ENCODE data around the gene INSC.

GRCh38 chr11:15091175-15091574 is 23.5 kb upstream of the INSC start:
- TF ChIP-seq POLR2A (IDR thresholded peaks at IDR 0.05) = no peak
- no peak for TF ChIP-seq CTCF (IDR thresholded peaks at IDR 0.05)
- TF ChIP-seq POLR2AphosphoS5 (IDR thresholded peaks at IDR 0.05) = no peak

All from prostate gland (tissue), 2 donors.